Right cardiac atrium (tissue), 5 donors: ENCODE results near the gene LYZ. TPM values are rescaled to one million over a fixed set of nuclear protein-coding genes. Genes with fewer than 3 reads are reported as not detected.
"Not testable (repeated sequence)": the region's sequence is repeated elsewhere in the genome, so short reads cannot be mapped to it uniquely, and the experiment has no call there.

Experiments
- ATAC-seq, 2 donors: fragments of 200-7000 bp; cut with Tn5 transposase; one replicate each; pipeline versions ENCODE4 v1.8.0 to v1.9.1; 2020; ENCODE audit warnings: moderate library complexity in 2 of 2, mild to moderate bottlenecking in 1 of 2
- DNase-seq, 3 donors: peaks; one replicate each; pipeline ENCODE4 v3.0.0-alpha.2; 2020
- H3K27ac ChIP-seq: one replicate; pipeline ENCODE4 v1.5.1; 2013; ENCODE audit warnings: mild to moderate bottlenecking, low read length, control low read depth, moderate library complexity
- H3K27me3 ChIP-seq: one replicate; pipeline ENCODE4 v1.6.1; 2013; ENCODE audit not compliant: control insufficient read depth, insufficient read depth
- H3K4me1 ChIP-seq: one replicate; pipeline ENCODE4 v1.6.1; 2013; ENCODE audit warnings: low read length; ENCODE audit not compliant: control insufficient read depth, insufficient read depth
- H3K4me3 ChIP-seq: one replicate; pipeline ENCODE4 v1.5.1; 2013; ENCODE audit warnings: low read length, control low read depth
- H3K9me3 ChIP-seq: one replicate; pipeline ENCODE4 v1.6.1; 2013; ENCODE audit warnings: low read length; ENCODE audit not compliant: control insufficient read depth
- WGBS: extraction: QIAGEN DNeasy Blood & Tissue Kit; methylation state at CpG from one replicate; pipeline ENCODE4 v1.1.7; 2013; 5-methylcytosine and 5-hydroxymethylcytosine counted together
- intact Hi-C, 4 donors: fragments of 100-400 bp; cut with DNase I; formaldehyde crosslinking; loops; one replicate each; pipeline versions ENCODE4 v1.11.0 to v1.14.0; 2022 to 2023
- long read RNA-seq, 4 donors: library from polyadenylated mRNA; unstranded; transcript quantifications; one replicate each; pipeline ENCODE4 v2.0.0, GENCODE V29; 2020 to 2021
- polyA plus RNA-seq: library from polyadenylated mRNA; stranded (reverse); fragments of 200-250 nt; gene quantifications from one replicate; pipeline ENCODE4 v1.2.3, GENCODE V29; 2013
- total RNA-seq, 4 donors: library from RNA; stranded (reverse); fragmentation: NEBNext Ultra II Directional; extraction: Animal tissue kit (Norgen Biotek cat#: 25700); gene quantifications; one replicate each; pipeline ENCODE4 v1.2.1, GENCODE V29; 2021
- donor health status: healthy with polysubstance abuse.
- donor health status: DM: no; HTN: yes; CAD: no.
- donor health status: DM: no; HTN: no; CAD: no.
- donor health status: DM: no; HTN: yes; CAD: no; lungs with severe emphysema.
- donor health status: DM: yes; HTN: yes; CAD: no.

Gene LYZ
- total RNA-seq, result 100 to 1,000 TPM in 1 of 4 donors, 10 to 100 TPM in 3; 23.7 to 121 (median 49.5) TPM
- polyA plus RNA-seq, result 16.5 TPM
- long read RNA-seq, donor 1, partial matches to known transcripts, result 0 of 2 reads
- long read RNA-seq, donor 1, other reads (novel, unspliced or antisense), result 0 of 2 reads
- long read RNA-seq, donor 2, transcript LYZ-201 (4 exons, 1,530 nt), result major isoform, 7 of 11 reads
- long read RNA-seq, donor 2, partial matches to known transcripts, result 2 of 11 reads
- long read RNA-seq, donor 2, other reads (novel, unspliced or antisense), result 1 of 11 reads
- long read RNA-seq, donor 3, partial matches to known transcripts, result 0 of 2 reads
- long read RNA-seq, donor 3, other reads (novel, unspliced or antisense), result 1 of 2 reads
- long read RNA-seq, donor 4, partial matches to known transcripts, result 0 of 3 reads
- long read RNA-seq, donor 4, other reads (novel, unspliced or antisense), result 0 of 3 reads

DNA sequence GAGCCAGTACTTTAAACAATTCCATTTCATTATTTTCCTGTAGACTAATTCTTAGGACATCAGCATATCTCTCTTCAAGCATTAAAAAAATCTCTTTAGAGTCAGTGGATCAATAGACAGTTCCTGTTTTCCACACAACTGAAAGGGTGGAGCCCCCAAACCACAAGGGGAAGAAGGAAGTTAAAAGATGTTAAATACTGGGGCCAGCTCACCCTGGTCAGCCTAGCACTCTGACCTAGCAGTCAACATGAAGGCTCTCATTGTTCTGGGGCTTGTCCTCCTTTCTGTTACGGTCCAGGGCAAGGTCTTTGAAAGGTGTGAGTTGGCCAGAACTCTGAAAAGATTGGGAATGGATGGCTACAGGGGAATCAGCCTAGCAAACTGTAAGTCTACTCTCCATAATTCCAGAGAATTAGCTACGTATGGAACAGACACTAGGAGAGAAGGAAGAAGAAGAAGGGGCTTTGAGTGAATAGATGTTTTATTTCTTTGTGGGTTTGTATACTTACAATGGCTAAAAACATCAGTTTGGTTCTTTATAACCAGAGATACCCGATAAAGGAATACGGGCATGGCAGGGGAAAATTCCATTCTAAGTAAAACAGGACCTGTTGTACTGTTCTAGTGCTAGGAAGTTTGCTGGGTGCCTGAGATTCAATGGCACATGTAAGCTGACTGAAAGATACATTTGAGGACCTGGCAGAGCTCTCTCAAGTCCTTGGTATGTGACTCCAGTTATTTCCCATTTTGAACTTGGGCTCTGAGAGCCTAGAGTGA lies at the start of gene LYZ:
Gene LYZ (plus strand): TSS at position 220 of the 777 bp plus-strand sequence. CDS start 28 bp downstream, at position 248.
- WGBS, result 77% methylated on average over 4 of the region's 4 CpGs
- DNase-seq (peak in 1 of 3 donors; percentile 26), ATAC-seq (peak; percentile 59 to 72)
- no peaks in the 10 kb centered on the region for H3K4me1 ChIP-seq
- no peak within 1 kb of the TSS for H3K27ac ChIP-seq
- no peak within 1 kb of the TSS for H3K4me3 ChIP-seq
- intact Hi-C loops, result no loop called here
- no peaks in the 10 kb centered on the region for H3K27me3 ChIP-seq
- H3K9me3 ChIP-seq, result no peaks in the 10 kb centered on the region

DNA sequence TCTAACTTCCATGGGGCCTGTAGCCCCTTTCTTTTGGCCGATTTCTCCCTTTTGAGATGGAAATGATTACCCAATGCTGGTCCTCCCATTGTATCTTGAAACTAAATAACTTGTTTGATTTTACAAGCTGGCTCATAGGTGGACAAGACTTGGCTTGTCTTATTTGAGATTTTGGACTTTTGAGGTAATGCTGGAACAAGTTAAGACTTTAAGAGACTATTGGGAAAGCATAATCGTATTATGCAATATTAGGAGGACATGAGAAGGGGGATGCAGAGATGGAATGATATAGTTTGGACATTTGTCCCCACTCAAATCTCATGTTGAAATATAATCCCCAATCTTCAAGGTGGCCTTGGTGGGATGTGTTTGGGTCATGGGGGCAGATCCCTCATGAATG lies 49.2 kb upstream of the LYZ start:
- no peak overlapping the region for H3K4me3 ChIP-seq
- 84% methylated on average over 2 of the region's 2 CpGs for WGBS
- no peak for DNase-seq
- intact Hi-C loops, result no loop called here
- no peak for ATAC-seq
- no peaks in the 10 kb centered on the region for H3K4me1 ChIP-seq
- no peaks in the 10 kb centered on the region for H3K9me3 ChIP-seq
- H3K27ac ChIP-seq, result no peak overlapping the region
- H3K27me3 ChIP-seq, result no peaks in the 10 kb centered on the region

DNA sequence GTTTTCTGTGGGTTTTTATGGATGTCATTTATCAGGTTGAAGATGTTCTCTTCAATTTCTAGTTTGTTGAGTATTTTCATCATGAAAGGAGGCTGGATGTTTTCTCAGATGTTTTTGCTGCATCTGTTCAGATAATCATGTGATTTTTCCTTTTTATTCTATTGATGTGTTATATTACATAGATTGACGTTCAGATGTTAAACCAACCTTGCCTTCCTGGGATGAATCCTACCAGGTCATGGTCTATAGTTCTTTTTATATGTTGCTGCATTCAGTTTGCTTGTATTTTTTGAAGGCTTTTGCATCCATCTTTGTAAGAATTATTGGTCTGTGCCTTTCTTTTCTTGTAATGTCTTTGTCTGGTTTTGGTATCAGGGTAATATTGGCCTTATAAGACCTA lies 43.9 kb upstream of the LYZ start:
- H3K4me3 ChIP-seq, result no peak overlapping the region
- intact Hi-C loops, result no loop called here
- DNase-seq (no peak), ATAC-seq (no peak)
- no peaks in the 10 kb centered on the region for H3K9me3 ChIP-seq
- WGBS, result 90% methylated on average over 1 of the region's 1 CpG
- H3K4me1 ChIP-seq, result no peaks in the 10 kb centered on the region
- no peak overlapping the region for H3K27ac ChIP-seq
- no peaks in the 10 kb centered on the region for H3K27me3 ChIP-seq

DNA sequence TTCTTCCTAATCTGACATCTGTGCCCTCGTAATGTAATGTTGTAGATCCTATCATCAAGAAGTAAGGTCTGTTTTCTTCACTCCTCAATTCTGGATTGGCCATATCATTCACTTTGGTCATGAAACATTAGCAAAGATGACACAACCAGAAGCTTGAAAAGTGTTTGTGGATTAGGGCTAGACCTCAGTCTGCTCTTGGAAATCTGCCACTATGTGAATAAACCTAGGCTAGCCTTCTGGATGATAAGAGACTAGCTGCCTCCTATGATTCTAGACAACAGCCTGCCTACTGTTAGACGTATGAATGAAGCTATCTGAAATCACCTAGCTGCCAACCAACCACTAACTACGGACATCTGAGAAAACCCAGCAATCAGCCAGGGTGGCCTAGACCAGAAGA lies 38.7 kb upstream of the LYZ start:
- DNase-seq (no peak), ATAC-seq (no peak)
- Histone ChIP-seq H3K4me3 (no peak overlapping the region), H3K27me3 (no peaks in the 10 kb centered on the region), H3K9me3 (no peaks in the 10 kb centered on the region), H3K4me1 (no peaks in the 10 kb centered on the region), H3K27ac (no peak overlapping the region)
- intact Hi-C loops, result no loop called here
- WGBS, result 49% methylated on average over 3 of the region's 3 CpGs

DNA sequence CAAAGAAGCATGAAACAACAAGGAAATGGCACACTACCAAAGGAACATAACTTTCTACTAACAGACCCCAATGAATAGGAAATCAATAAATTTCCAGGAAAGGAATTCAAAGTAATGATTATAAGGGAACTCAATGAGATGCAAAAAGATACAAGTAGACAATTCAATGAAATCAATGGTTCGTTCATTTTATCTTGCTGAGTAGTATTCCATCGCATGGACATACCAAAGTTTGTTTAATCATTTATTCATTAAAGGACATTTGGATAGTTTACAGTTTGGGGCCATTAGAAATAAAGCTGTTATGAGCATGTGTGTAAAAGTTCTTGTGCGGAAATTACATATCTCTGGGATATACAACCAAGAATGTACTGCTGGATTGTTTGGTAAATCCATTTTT lies 35.0 kb upstream of the LYZ start:
- DNase-seq (no peak), ATAC-seq (no peak)
- Histone ChIP-seq H3K27me3 (no peaks in the 10 kb centered on the region), H3K27ac (no peak overlapping the region), H3K4me1 (no peaks in the 10 kb centered on the region), H3K9me3 (no peaks in the 10 kb centered on the region), H3K4me3 (no peak overlapping the region)
- WGBS, result 96% methylated on average over 3 of the region's 3 CpGs
- intact Hi-C loops, result no loop called here

DNA sequence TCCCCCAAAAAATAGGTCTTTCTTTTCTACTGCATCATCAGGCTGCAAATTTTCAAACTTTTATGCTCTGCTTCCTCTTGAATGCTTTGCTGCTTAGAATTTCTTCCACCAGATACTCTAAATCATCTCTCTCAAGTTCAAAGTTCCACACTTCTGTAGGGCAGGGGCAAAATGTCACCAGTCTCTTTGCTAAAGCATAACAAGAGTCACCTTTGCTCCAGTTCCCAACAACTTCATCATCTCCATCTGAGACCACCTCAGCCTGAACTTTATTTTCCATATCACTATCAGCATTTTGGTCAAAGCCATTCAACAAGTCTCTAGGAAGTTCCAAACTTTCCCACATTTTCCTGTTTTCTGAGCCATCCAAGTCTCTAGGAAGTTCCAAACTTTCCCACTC lies 31.4 kb upstream of the LYZ start:
- ATAC-seq, H3K4me1 ChIP-seq, H3K4me3 ChIP-seq, DNase-seq, H3K27me3 ChIP-seq, H3K9me3 ChIP-seq, intact Hi-C loops, H3K27ac ChIP-seq: not testable (repeated sequence)

DNA sequence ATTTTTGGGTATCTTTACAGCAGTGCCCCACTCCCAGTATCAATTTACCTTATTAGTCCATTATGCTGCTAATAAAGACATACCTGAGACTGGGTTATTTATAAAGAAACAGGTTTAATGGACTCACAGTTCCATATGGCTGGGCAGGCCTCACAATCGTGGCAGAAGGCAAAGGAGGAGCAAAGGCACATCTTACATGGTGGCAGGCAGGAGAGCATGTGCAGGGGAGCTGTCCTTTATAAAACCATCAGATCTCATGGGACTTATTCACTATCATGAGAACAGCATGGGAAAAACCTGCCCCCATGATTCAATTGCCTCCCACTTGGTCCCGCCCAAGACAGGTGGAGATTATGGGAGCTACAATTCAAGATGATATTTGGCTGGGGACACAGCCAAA lies 30.9 kb upstream of the LYZ start:
- H3K4me3 ChIP-seq, ATAC-seq, intact Hi-C loops, DNase-seq, H3K9me3 ChIP-seq, H3K27ac ChIP-seq, H3K27me3 ChIP-seq, H3K4me1 ChIP-seq: not testable (repeated sequence)
- 78% methylated on average over 2 of the region's 2 CpGs for WGBS

DNA sequence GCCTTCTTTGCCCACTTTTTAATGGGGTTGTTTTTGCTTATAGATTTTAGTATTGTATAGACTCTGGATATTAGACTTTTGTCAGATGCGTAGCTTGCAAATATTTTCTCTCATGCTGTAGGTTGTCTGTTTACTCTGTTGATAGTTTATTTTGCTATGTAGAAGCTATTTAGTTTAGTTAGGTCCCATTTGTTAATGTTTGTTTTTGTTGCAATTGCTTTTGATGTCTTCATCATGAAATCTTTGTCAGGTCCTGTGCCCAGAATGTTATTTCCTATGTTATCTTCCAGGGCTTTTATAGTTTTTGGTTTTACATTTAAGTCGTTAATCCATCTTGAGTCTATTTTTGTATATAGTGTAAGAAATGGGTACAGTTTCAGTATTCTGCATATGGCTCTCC lies 30.0 kb upstream of the LYZ start:
- intact Hi-C loops, result no loop called here
- H3K27ac ChIP-seq, result no peak overlapping the region
- no peaks in the 10 kb centered on the region for H3K4me1 ChIP-seq
- ATAC-seq (no peak), DNase-seq (no peak)
- H3K9me3 ChIP-seq, result no peaks in the 10 kb centered on the region
- H3K4me3 ChIP-seq, result no peak overlapping the region
- whole genome bisulfite sequencing, result 91% methylated on average over 2 of the region's 2 CpGs
- no peaks in the 10 kb centered on the region for H3K27me3 ChIP-seq

DNA sequence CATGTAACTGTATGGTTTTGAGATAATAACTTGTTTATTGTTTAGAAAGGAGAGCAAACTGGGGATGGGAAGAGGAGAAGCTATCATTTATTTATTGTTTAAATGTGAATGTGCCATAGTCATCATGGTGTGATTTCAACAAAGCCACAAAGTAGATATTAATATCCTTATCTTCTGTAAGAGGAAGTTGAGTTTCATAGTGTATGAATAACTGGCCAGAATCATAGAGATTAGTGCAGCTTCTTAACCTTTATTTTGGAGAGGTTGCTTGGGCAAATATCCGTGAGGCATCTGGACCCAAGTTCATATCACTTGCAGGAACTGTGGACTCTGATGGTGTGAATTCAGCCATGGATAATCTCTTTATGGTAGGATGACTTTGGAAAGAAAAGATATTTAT lies 26.8 kb upstream of the LYZ start:
- H3K4me3 ChIP-seq, result no peak overlapping the region
- 70% methylated on average over 1 of the region's 1 CpG for WGBS
- H3K9me3 ChIP-seq, result no peaks in the 10 kb centered on the region
- no peaks in the 10 kb centered on the region for H3K27me3 ChIP-seq
- no peak overlapping the region for H3K27ac ChIP-seq
- ATAC-seq (no peak), DNase-seq (no peak)
- H3K4me1 ChIP-seq, result no peaks in the 10 kb centered on the region
- intact Hi-C loops, result no loop called here

DNA sequence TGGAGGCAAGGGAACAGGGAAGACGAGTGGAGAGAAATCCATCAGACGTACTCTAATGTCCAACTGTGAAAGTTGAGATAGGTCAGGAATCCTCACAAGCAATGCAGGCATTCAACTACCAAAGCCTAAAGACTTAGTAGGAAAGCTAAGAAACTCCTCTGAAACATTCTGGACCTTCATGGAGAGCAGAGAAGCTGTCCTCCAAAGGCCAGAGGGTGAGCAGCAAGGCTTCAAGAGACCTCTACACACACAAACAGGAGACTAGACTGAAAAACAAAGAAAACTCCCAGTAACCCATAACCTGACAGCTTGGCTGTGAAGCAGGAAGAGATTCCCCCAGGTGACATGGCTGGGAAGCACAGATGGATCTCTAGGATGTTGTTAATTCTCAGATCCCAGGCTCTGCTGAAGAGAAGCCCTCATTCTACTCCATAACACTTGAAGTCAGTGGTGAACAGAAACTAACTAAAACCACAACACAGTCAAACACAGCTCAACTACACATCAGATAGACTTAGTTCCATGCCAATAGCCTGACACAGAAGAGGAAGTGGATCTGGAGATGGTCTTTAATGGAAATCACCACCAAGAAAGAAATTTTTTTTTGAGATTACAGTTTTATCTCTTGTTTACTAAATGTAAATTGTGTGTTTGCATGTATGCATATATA lies 23.2 kb upstream of the LYZ start:
- no peak overlapping the region for H3K4me3 ChIP-seq
- H3K27ac ChIP-seq, result no peak overlapping the region
- intact Hi-C loops, result no loop called here
- DNase-seq (no peak), ATAC-seq (no peak)
- H3K9me3 ChIP-seq, result no peaks in the 10 kb centered on the region
- H3K27me3 ChIP-seq, result no peaks in the 10 kb centered on the region
- H3K4me1 ChIP-seq, result no peaks in the 10 kb centered on the region
- 66% methylated on average over 2 of the region's 2 CpGs for WGBS

DNA sequence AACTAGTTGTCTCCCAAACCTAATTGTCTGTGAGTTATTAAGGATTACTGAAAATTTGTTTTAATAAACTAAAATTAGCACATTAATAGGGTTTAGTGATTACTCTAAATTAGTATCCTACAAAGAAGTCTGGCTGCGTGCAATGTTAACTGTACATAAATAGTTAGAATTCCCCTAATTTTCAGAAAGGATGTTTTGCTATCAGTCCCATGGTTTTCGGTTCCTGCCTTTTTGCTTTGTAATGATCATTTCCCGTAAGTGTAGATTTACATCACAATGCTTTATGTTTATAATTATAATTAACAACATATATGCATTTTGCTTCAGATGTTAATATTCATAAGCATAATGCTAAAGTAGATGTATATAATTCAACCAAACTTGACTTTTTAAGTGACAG lies 19.8 kb upstream of the LYZ start:
- intact Hi-C loops, result no loop called here
- Histone ChIP-seq H3K27me3 (no peaks in the 10 kb centered on the region), H3K4me1 (no peaks in the 10 kb centered on the region), H3K9me3 (no peaks in the 10 kb centered on the region), H3K4me3 (no peak overlapping the region), H3K27ac (no peak overlapping the region)
- 52% methylated on average over 3 of the region's 3 CpGs for WGBS
- DNase-seq (no peak), ATAC-seq (no peak)
